IPS-NIHi11 (cell line): ENCODE results near the gene SCAF4.
"Not testable (repeated sequence)": the region's sequence is repeated elsewhere in the genome, so short reads cannot be mapped to it uniquely, and the experiment has no call there.

Experiments used
- DNase-seq: peaks from one replicate; pipeline ENCODE4 v3.0.0; 2012; ENCODE audit warnings: mixed read lengths, low spot score

SCAF4 gene

GRCh38 chr21:31650930-31651329 is 81.0 kb downstream of the SCAF4 start:
- DNase-seq, result no peak

GRCh38 chr21:31647650-31648049 is 84.3 kb downstream of the SCAF4 start:
- DNase-seq, result no peak

- no peak for DNase-seq
Measured at GRCh38 chr21:31644643-31645042, 87.3 kb downstream of the SCAF4 start.

DNA sequence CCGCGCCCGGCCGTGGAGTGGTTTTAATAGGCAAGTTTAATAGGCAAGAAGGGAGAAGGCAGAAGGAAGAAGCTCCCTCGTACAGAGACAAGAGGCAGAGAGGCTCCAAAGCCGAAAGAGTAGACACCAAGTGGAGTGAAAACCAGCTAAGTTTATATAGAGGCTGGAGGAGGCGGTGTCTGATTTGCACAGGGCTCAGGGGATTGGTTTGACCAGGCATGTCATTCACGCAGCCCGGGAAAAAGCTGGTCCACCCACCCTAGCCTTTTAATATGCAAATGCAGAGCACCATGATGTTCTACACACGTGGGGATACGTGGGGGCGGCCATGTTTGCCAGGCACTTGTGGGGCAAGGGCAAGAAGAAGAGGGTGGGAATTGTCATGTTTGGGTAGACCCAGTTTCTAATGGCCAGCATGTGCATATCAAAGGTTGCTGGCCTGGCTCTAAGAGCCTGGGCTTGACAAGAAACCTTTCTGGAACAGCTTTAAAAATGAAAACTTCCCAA is 90.4 kb downstream of the SCAF4 start:
- no peak for DNase-seq

DNA sequence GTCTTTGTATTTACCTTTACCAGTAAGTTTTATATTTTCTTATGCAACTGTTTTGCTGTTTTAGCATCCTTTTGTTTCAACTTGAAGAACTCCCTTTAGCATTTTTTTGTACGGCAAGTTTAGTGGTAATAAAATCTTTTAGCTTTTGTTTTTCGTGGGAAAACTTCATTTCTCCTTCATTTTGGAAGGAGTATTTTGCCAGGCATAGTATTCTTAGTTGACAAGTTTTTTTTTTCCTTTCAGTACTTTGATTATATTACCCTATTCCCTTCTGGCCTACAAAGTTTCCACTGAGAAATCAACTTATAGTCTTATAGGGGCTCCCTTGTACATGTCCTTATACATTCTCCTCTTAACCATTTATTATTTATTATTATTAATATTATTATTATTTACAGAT is 95.0 kb downstream of the SCAF4 start:
- DNase-seq, result no peak

GRCh38 chr21:31634993-31635392 is 96.9 kb downstream of the SCAF4 start:
- DNase-seq, result no peak

- DNase-seq, result not testable (repeated sequence)
Measured at GRCh38 chr21:31631881-31632280, 100.0 kb downstream of the SCAF4 start.

DNA sequence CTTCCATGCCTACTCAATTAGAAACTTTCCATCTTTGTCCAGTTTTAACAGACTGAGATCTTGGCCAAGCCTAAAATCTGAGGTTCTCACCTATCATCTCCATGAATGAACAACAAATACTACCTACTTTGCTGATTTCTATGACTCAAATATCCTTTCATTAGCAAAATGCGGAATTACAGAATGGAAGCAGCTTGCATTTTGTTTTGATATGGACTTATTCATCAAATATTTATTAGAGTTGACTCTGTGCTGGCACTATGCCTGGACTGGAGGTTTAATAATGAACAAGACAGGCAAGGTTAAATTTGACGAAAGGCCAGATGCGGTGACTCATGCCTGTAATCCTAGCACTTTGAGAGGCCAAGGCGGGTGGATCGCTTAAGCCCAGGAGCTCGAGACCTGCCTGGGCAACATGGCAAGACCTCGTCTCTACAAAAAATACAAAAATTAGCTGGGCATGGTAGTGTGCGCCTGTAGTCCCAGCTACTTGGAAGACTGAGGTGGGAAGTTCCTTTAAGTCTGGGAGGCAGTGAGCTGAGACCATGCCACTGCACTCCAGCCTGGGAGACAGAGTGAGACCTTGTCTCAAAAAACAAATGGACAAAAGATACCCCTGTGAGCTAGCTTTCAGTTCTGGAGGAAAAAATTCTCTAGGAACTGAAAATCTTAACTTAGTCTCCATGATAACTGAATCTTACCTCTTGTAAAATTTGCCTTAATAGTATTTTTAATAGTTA is 101.8 kb downstream of the SCAF4 start:
- DNase-seq, result peak; percentile 26

GRCh38 chr21:31624961-31625491 is 106.9 kb downstream of the SCAF4 start:
- no peak for DNase-seq

- DNase-seq, result no peak
Measured at GRCh38 chr21:31624181-31624580, 107.7 kb downstream of the SCAF4 start.

GRCh38 chr21:31623664-31624063 is 108.3 kb downstream of the SCAF4 start:
- peak; percentile 36 for DNase-seq

- DNase-seq, result no peak
Measured at GRCh38 chr21:31622397-31622796, 109.5 kb downstream of the SCAF4 start.
